Thyroid gland (tissue), 4 donors: ENCODE results near the gene RNGTT.

Experiments used
- POLR2A ChIP-seq, 2 donors: fragments of 450-650 bp; IDR thresholded peaks; one replicate each; pipeline ENCODE4 v1.6.1; 2017; ENCODE audit warnings: antibody characterized with exemption in 2 of 2, mild to moderate bottlenecking in 2 of 2, moderate library complexity in 1 of 2
- TF ChIP-seq, protein P1 (sequence below), 6 experiments: fragments of 200-600 bp in 3 of 6; fragments of 450-650 bp in 3 of 6; sonication (generic) in 3 of 6; IDR thresholded peaks; one replicate each; pipeline ENCODE4 v1.5.1; 2016 to 2019; ENCODE audit warnings: antibody characterized with exemption in 6 of 6, mild to moderate bottlenecking in 2 of 6, inconsistent platforms in 1 of 6, moderate library complexity in 1 of 6

DNA sequence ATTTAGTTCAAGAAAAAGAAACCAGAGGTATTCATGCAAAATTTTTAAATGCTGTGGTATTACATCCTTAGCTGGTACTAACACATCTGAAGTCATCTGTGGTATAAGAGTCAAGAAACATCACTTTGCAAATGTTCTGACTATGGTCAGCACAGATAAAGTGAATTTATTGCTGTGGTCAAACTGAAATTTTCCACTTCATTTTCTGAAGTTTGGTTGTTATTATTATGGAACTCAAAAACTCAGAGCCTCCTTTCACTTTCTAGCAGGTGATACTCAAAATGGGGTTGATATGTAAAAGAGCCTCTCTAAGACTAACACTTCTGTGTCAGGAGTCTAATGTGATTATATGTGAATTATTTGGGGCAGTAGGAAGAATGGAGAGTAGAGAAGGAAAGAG, 257.8 kb downstream of the RNGTT start:
- TF ChIP-seq, protein P1, sequence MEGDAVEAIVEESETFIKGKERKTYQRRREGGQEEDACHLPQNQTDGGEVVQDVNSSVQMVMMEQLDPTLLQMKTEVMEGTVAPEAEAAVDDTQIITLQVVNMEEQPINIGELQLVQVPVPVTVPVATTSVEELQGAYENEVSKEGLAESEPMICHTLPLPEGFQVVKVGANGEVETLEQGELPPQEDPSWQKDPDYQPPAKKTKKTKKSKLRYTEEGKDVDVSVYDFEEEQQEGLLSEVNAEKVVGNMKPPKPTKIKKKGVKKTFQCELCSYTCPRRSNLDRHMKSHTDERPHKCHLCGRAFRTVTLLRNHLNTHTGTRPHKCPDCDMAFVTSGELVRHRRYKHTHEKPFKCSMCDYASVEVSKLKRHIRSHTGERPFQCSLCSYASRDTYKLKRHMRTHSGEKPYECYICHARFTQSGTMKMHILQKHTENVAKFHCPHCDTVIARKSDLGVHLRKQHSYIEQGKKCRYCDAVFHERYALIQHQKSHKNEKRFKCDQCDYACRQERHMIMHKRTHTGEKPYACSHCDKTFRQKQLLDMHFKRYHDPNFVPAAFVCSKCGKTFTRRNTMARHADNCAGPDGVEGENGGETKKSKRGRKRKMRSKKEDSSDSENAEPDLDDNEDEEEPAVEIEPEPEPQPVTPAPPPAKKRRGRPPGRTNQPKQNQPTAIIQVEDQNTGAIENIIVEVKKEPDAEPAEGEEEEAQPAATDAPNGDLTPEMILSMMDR (IDR thresholded peaks at IDR 0.05) = no peak
- no peak for TF ChIP-seq POLR2A (IDR thresholded peaks at IDR 0.05)
